HUES48 (cell line): ENCODE results near the gene WFS1.
A peak's percentile ranks its signal among the peaks of the same experiment; 100 is the strongest.

ENCODE experiments used
- H3K27ac ChIP-seq: one replicate; pipeline ENCODE4 v1.7.0; 2013; ENCODE audit warnings: low read depth, low read length, inconsistent platforms
- H3K27me3 ChIP-seq: 2 replicates; pipeline ENCODE4 v1.6.1; 2013; ENCODE audit warnings: mild to moderate bottlenecking, low read length; ENCODE audit not compliant: control insufficient read depth, insufficient read depth
- H3K36me3 ChIP-seq: 2 replicates; pipeline ENCODE4 v1.6.1; 2013; ENCODE audit warnings: low read length; ENCODE audit not compliant: control insufficient read depth, insufficient read depth
- H3K4me1 ChIP-seq: 2 replicates; pipeline ENCODE4 v1.6.1; 2013; ENCODE audit warnings: mild to moderate bottlenecking, low read length; ENCODE audit not compliant: control insufficient read depth, insufficient read depth
- H3K4me3 ChIP-seq: 2 replicates; pipeline ENCODE4 v1.5.1; 2013; ENCODE audit warnings: mild to moderate bottlenecking, low read depth, low read length
- H3K9ac ChIP-seq: 2 replicates; pipeline ENCODE4 v1.6.1; 2013; ENCODE audit warnings: mild to moderate bottlenecking, low read depth, low read length, moderate library complexity
- H3K9me3 ChIP-seq: 2 replicates; pipeline ENCODE4 v1.6.1; 2013; ENCODE audit warnings: low read length; ENCODE audit not compliant: control insufficient read depth, insufficient read depth

WFS1 gene

GRCh38 chr4:6306299-6306698 is 36.6 kb downstream of the WFS1 start:
- Histone ChIP-seq H3K9me3 (peaks cover 3% of the 10 kb centered on the region; the same call in 1 of the 2 replicates), H3K9ac (no peak overlapping the region), H3K27ac (no peak overlapping the region), H3K27me3 (peaks cover 24% of the 10 kb centered on the region), H3K4me3 (no peak overlapping the region), H3K4me1 (no peaks in the 10 kb centered on the region), H3K36me3 (peaks cover 18% of the 10 kb centered on the region)

GRCh38 chr4:6307230-6307629 is 37.6 kb downstream of the WFS1 start:
- Histone ChIP-seq H3K4me3 (no peak overlapping the region), H3K27ac (no peak overlapping the region), H3K9me3 (peaks cover 3% of the 10 kb centered on the region; the same call in 1 of the 2 replicates), H3K4me1 (no peaks in the 10 kb centered on the region), H3K27me3 (peaks cover 24% of the 10 kb centered on the region), H3K9ac (no peak overlapping the region), H3K36me3 (peaks cover 9% of the 10 kb centered on the region)

- Histone ChIP-seq H3K27ac (no peak overlapping the region), H3K9me3 (peaks cover 3% of the 10 kb centered on the region; the same call in 1 of the 2 replicates), H3K9ac (no peak overlapping the region), H3K4me3 (no peak overlapping the region), H3K36me3 (peaks cover 2% of the 10 kb centered on the region), H3K27me3 (peaks cover 24% of the 10 kb centered on the region), H3K4me1 (no peaks in the 10 kb centered on the region)
Measured at GRCh38 chr4:6307891-6308290, 38.2 kb downstream of the WFS1 start.

- Histone ChIP-seq H3K4me3 (peak overlapping the region; percentile 72), H3K9ac (no peak overlapping the region), H3K27me3 (peaks cover 24% of the 10 kb centered on the region), H3K27ac (peak overlapping the region; percentile 20), H3K36me3 (no peaks in the 10 kb centered on the region), H3K4me1 (no peaks in the 10 kb centered on the region), H3K9me3 (peaks cover 3% of the 10 kb centered on the region; the same call in 1 of the 2 replicates)
Measured at GRCh38 chr4:6308899-6309643, 39.4 kb downstream of the WFS1 start.

GRCh38 chr4:6309777-6310176 is 40.1 kb downstream of the WFS1 start:
- no peak overlapping the region for H3K9ac ChIP-seq
- H3K4me1 ChIP-seq: no peaks in the 10 kb centered on the region
- H3K4me3 ChIP-seq: peak overlapping the region; percentile 72
- H3K27me3 ChIP-seq: peaks cover 24% of the 10 kb centered on the region
- H3K36me3 ChIP-seq: no peaks in the 10 kb centered on the region
- peaks cover 3% of the 10 kb centered on the region; the same call in 1 of the 2 replicates for H3K9me3 ChIP-seq
- H3K27ac ChIP-seq: no peak overlapping the region

GRCh38 chr4:6313216-6313615 is 43.6 kb downstream of the WFS1 start:
- Histone ChIP-seq H3K36me3 (no peaks in the 10 kb centered on the region), H3K9me3 (peaks cover 3% of the 10 kb centered on the region; the same call in 1 of the 2 replicates), H3K9ac (no peak overlapping the region), H3K4me3 (no peak overlapping the region), H3K27ac (no peak overlapping the region), H3K4me1 (no peaks in the 10 kb centered on the region), H3K27me3 (peaks cover 21% of the 10 kb centered on the region)

GRCh38 chr4:6316461-6317003 is 46.9 kb downstream of the WFS1 start:
- no peaks in the 10 kb centered on the region for H3K27me3 ChIP-seq
- no peaks in the 10 kb centered on the region for H3K36me3 ChIP-seq
- H3K27ac ChIP-seq: no peak overlapping the region

GRCh38 chr4:6318206-6318605 is 48.6 kb downstream of the WFS1 start:
- Histone ChIP-seq H3K9me3 (no peaks in the 10 kb centered on the region), H3K27me3 (no peaks in the 10 kb centered on the region), H3K9ac (no peak overlapping the region), H3K4me1 (no peaks in the 10 kb centered on the region), H3K4me3 (no peak overlapping the region), H3K36me3 (no peaks in the 10 kb centered on the region), H3K27ac (no peak overlapping the region)

More at GRCh38 chr4:6316461-6317003, 46.9 kb downstream of the WFS1 start:
- H3K4me3 ChIP-seq: no peak overlapping the region
- H3K9ac ChIP-seq: no peak overlapping the region
- no peaks in the 10 kb centered on the region for H3K4me1 ChIP-seq
- no peaks in the 10 kb centered on the region for H3K9me3 ChIP-seq

- H3K4me1 ChIP-seq: no peaks in the 10 kb centered on the region; the same call in 1 of the 2 replicates
- no peaks in the 10 kb centered on the region for H3K9me3 ChIP-seq
- no peak overlapping the region for H3K27ac ChIP-seq
- no peak overlapping the region for H3K4me3 ChIP-seq
- H3K9ac ChIP-seq: no peak overlapping the region
- no peaks in the 10 kb centered on the region for H3K36me3 ChIP-seq
- no peaks in the 10 kb centered on the region for H3K27me3 ChIP-seq
Measured at GRCh38 chr4:6319530-6320150, 50.0 kb downstream of the WFS1 start.

GRCh38 chr4:6320663-6321062 is 51.0 kb downstream of the WFS1 start:
- Histone ChIP-seq H3K9ac (no peak overlapping the region), H3K36me3 (no peaks in the 10 kb centered on the region), H3K9me3 (no peaks in the 10 kb centered on the region), H3K27ac (no peak overlapping the region), H3K4me3 (no peak overlapping the region), H3K27me3 (no peaks in the 10 kb centered on the region), H3K4me1 (no peaks in the 10 kb centered on the region; the same call in 1 of the 2 replicates)

GRCh38 chr4:6321361-6321760 is 51.7 kb downstream of the WFS1 start:
- H3K36me3 ChIP-seq: no peaks in the 10 kb centered on the region
- H3K9me3 ChIP-seq: no peaks in the 10 kb centered on the region
- no peak overlapping the region for H3K4me3 ChIP-seq
- H3K27me3 ChIP-seq: no peaks in the 10 kb centered on the region
- H3K4me1 ChIP-seq: no peaks in the 10 kb centered on the region; the same call in 1 of the 2 replicates
- H3K27ac ChIP-seq: no peak overlapping the region
- H3K9ac ChIP-seq: no peak overlapping the region
